ENCODE data around the gene CYP26C1.

CYP26C1 gene

DNA sequence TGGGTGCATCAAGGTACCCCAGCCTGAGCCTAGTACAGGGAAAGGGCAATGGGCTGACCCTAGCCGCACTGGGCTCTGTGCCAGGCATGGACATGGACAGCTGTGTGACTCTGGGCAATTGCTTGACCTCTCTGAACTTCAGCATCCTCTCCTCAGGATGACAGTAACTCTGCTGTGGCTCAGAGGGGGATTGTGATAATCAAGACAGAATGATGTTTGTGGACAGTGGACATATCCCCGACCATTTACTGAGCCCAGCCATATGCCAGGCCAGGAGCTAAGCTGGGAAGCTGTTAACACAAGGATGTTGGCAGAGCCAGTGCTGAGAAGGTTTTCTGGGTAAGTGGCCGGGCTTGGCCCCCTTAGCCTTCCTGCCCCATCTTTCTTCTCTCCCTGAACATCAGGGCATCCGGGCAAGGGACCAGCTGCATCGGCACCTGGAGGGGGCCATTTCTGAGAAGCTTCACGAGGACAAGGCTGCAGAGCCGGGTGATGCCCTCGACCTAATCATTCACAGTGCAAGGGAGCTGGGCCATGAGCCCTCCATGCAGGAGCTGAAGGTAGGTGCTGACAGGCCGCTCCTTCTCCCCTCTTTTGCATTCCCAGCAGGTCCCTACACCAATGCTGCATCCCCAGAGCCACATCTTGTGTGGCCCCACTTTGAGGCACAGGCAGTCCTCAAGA is 3.5 kb downstream of the CYP26C1 start:
- in situ Hi-C loops (cut with HindIII; ENCODE audit: low sequenced_read_pairs), result no loop called here

GRCh38 chr10:93064874-93065660 is 4.5 kb downstream of the CYP26C1 start:
- in situ Hi-C loops (cut with HindIII; ENCODE audit: low sequenced_read_pairs), result loop anchor here (5.0 kb wide), 1 partner anchor 52 kb away; no protein-coding TSS in a partner anchor

DNA sequence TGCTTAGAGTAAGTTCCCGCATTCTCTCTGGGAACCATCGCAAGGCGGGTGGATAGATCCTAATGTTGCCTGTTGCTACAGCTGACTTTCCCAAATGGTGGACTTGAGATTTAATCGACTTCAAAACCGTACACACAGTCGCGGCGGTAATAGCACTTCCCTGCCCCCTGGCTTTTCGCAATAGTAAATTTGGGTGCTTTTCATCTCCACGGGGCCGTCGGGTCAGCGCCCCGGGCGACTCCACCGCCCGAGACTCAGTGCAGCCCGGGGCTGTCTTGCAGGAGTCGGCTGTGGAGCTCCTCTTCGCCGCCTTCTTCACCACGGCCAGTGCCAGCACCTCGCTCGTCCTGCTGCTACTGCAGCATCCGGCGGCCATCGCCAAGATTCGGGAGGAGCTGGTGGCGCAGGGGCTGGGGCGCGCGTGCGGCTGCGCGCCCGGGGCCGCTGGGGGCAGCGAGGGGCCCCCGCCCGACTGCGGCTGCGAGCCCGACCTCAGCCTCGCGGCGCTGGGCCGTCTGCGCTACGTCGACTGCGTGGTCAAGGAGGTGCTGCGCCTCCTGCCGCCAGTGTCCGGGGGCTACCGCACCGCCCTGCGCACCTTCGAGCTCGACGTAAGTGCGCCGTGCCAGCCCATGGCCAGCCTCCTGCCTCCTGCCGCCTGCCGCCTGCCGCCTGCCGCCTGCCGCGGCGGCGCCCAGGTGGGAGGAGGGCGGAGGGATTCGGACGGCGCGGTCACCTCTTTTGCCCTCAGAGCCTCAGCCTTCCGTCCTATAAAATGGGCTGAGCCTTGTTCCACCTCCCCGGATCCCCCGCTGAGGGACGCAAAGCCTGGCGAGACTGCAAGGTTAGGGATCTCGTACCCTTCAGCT is 5.3 kb downstream of the CYP26C1 start:
- in situ Hi-C loops (cut with HindIII; ENCODE audit: low sequenced_read_pairs), result loop anchor here (5.0 kb wide), 1 partner anchor 51 kb away; no protein-coding TSS in a partner anchor

- in situ Hi-C loops (cut with HindIII; ENCODE audit: low sequenced_read_pairs), result loop anchor here (5.0 kb wide), 1 partner anchor 51 kb away; no protein-coding TSS in a partner anchor
These were observed 5.9 kb downstream of the CYP26C1 start for GRCh38 chr10:93066544-93066913.

GRCh38 chr10:93067443-93068365 is 7.1 kb downstream of the CYP26C1 start:
- in situ Hi-C loops (cut with HindIII; ENCODE audit: low sequenced_read_pairs), result loop anchor here (5.0 kb wide), 1 partner anchor 50 kb away; no protein-coding TSS in a partner anchor

GRCh38 chr10:93068411-93069244 is 8.0 kb downstream of the CYP26C1 start:
- in situ Hi-C loops (cut with HindIII; ENCODE audit: low sequenced_read_pairs), result loop anchor here (5.0 kb wide), 1 partner anchor 49 kb away; no protein-coding TSS in a partner anchor

GRCh38 chr10:93069245-93069561 is 8.6 kb downstream of the CYP26C1 start:
- in situ Hi-C loops (cut with HindIII; ENCODE audit: low sequenced_read_pairs), result loop anchor here (5.0 kb wide), 1 partner anchor 48 kb away; no protein-coding TSS in a partner anchor

DNA sequence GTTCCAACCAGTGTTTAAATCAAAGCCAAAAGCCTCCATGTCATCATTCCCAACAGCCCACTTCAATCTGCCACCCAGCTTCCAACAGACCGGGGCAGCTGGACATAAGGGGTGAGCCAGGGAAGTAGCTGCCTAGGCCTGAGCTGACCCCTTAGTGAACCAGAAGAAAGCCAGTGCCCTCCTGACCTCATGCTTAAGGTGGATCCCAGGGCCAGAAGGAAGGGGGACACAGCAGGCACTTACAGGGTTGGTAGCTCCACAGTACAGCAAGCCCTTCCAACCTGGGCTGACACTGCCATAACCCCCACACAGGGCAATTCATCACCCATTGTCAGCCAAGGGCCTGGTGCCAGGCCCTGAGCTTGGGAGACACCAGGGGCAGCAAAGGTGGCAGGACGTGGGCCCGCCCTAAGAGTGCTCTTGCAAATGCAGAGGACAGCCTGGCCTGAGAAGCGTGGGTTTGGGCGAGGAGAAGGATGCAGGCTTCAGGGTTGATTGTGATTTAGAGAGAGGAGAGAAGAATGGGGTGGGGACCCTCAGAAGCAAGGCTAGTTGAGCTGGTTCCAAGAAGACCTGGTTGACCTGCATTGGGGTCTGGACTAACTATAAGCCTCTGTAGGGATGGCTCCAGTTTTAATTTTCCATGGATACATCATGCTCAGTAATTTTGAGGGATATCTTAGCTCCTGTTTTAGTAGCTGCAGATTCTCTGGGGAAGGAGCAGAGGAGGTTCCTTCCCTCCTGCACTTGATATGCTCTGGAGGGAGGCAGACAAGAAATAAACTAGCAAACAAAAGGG is 10.0 kb downstream of the CYP26C1 start:
- in situ Hi-C loops (cut with HindIII; ENCODE audit: low sequenced_read_pairs), result no loop called here

DNA sequence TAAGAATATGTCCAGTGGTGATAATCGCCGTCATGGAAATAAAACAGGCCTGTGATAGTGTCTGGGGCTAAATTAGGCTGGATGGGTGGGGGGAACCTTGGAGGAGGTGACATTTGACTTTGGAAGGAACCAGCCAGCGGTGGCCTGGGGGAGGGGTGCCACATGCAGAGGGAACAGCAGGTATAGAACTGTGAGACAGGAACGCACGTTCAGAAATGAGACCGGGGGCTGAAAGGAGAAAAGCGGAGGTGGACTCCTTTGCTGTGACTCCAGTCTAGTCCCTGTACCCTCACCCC is 10.5 kb downstream of the CYP26C1 start:
- in situ Hi-C loops (cut with HindIII; ENCODE audit: low sequenced_read_pairs), result no loop called here

GRCh38 chr10:93071674-93072224 is 11.2 kb downstream of the CYP26C1 start:
- in situ Hi-C loops (cut with HindIII; ENCODE audit: low sequenced_read_pairs), result no loop called here

DNA sequence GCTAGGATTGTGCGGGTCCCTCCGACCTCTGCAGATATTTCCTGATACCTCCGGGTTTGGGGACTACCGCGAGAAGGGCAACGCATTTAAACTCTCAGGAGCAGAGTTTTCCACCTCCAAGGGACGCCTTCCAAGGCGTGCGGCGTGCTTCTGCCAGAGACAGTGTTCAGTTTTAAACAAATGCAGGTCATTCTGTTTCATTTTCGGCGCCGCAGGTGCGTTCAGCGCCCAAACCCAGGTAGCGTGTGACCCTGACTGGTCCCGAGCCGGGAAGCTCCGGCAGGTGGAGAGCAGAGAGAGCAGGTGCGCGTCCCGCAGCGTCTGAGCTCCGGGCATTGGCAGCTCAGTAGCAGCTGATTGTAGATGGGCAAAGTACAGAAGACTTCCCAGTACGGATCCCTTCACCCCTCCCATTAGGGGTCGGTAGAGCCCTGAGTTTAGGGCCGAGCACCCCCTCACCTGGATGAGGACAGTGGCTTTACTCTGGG is 11.7 kb downstream of the CYP26C1 start:
- in situ Hi-C loops (cut with HindIII; ENCODE audit: low sequenced_read_pairs), result no loop called here

GRCh38 chr10:93072713-93073538 is 12.3 kb downstream of the CYP26C1 start:
- in situ Hi-C loops (cut with HindIII; ENCODE audit: low sequenced_read_pairs), result no loop called here

DNA sequence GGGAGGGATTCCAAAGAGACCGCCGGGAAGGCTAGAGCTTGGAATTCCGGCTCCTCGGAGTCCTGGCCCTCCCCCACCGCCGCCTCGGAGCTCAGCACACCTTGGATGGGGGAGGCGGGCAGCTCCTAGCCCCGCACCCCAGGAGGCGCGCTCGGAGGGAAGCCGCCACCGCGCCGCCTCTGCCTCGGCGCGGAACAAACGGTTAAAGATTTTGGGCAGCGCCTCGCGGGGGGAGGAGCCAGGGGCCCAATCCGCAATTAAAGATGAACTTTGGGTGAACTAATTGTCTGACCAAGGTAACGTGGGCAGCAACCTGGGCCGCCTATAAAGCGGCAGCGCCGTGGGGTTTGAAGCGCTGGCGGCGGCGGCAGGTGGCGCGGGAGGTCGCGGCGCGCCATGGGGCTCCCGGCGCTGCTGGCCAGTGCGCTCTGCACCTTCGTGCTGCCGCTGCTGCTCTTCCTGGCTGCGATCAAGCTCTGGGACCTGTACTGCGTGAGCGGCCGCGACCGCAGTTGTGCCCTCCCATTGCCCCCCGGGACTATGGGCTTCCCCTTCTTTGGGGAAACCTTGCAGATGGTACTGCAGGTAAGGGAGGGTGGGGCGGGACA is 13.0 kb downstream of the CYP26C1 start, which contains the start of gene CYP26A1:
Gene CYP26A1, plus strand, starts transcription at position 355 of the 608 bp plus-strand sequence. Its CDS starts 42 bp downstream, at position 397.
- in situ Hi-C loops (cut with HindIII; ENCODE audit: low sequenced_read_pairs), result no loop called here

GRCh38 chr10:93074147-93074596 is 13.6 kb downstream of the CYP26C1 start:
- in situ Hi-C loops (cut with HindIII; ENCODE audit: low sequenced_read_pairs), result no loop called here

DNA sequence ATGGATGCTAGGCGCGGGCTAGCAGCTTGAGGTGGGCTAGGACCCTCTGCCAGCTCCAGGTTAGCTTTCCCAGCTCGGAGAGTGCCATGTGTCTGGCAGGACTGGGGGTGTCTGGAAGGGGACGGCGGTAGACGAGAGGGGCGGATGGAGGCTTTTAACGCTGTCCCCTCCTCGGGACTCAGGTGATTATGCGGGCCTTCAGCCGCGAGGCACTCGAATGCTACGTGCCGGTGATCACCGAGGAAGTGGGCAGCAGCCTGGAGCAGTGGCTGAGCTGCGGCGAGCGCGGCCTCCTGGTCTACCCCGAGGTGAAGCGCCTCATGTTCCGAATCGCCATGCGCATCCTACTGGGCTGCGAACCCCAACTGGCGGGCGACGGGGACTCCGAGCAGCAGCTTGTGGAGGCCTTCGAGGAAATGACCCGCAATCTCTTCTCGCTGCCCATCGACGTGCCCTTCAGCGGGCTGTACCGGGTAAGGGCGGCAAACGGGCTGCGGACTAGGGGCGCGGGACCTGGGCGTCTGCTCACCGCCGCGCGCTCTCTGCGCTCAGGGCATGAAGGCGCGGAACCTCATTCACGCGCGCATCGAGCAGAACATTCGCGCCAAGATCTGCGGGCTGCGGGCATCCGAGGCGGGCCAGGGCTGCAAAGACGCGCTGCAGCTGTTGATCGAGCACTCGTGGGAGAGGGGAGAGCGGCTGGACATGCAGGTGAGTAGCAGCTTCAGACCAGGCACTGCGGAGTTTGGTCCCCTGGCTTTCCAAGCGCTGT is 14.2 kb downstream of the CYP26C1 start:
- in situ Hi-C loops (cut with HindIII; ENCODE audit: low sequenced_read_pairs), result no loop called here
